Gastroesophageal sphincter (tissue), 3 donors: ENCODE data around the gene TMEM266.

Source experiments
- EP300 ChIP-seq: sonication (generic); formaldehyde crosslinking; IDR thresholded peaks from one replicate; pipeline ENCODE4 v1.6.1; 2017; ENCODE audit warnings: antibody characterized with exemption, mild to moderate bottlenecking
- TF ChIP-seq, protein P1 (sequence below), 4 experiments: fragments of 200-600 bp in 2 of 4; fragments of 450-650 bp in 2 of 4; sonication (generic) in 1 of 4; IDR thresholded peaks; one replicate each; pipeline ENCODE4 v1.5.1; 2017 to 2019; ENCODE audit warnings: antibody characterized with exemption in 4 of 4, mild to moderate bottlenecking in 2 of 4, moderate library complexity in 2 of 4

DNA sequence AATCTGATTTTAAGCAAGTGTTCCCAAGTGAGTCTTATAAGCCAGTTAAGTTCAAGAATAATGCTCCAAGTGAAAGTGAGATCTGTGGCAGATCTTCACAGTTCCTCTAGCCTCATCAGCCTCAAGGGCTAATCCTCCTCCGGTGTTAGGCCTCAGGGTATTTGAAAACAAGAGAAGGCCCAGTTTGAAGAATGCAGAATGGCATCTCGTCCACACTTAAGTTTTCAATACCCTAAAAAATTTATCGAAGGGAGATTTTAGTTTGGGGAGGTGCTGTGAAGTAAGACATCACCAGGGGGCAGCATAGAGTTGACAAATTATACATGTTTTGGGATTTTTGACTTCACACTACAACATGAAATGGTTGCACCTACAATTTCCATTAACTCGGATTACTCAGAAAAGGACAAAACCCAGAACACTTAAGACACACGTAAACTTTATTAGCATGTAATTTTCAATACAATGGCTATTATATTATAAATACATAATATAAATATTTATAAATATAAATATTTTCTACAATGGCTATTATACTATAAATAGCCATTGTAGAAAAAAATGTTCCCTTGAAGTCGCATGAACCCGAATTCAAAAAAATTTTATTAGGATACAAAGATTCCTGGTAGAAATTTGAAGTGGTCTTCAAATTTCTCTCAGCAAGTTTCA lies 2.3 kb upstream of the TMEM266 start:
- TF ChIP-seq, protein P1, sequence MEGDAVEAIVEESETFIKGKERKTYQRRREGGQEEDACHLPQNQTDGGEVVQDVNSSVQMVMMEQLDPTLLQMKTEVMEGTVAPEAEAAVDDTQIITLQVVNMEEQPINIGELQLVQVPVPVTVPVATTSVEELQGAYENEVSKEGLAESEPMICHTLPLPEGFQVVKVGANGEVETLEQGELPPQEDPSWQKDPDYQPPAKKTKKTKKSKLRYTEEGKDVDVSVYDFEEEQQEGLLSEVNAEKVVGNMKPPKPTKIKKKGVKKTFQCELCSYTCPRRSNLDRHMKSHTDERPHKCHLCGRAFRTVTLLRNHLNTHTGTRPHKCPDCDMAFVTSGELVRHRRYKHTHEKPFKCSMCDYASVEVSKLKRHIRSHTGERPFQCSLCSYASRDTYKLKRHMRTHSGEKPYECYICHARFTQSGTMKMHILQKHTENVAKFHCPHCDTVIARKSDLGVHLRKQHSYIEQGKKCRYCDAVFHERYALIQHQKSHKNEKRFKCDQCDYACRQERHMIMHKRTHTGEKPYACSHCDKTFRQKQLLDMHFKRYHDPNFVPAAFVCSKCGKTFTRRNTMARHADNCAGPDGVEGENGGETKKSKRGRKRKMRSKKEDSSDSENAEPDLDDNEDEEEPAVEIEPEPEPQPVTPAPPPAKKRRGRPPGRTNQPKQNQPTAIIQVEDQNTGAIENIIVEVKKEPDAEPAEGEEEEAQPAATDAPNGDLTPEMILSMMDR (IDR thresholded peaks at IDR 0.05), result peak; percentile 54 to 76 (median 60)
- no peak for TF ChIP-seq EP300
